ENCODE results near the gene HS3ST5. TPM values are rescaled to one million over a fixed set of nuclear protein-coding genes. Genes with fewer than 3 reads are reported as not detected.

The HS3ST5 gene
- total and polyA plus RNA-seq, 10 donors: not detected

DNA sequence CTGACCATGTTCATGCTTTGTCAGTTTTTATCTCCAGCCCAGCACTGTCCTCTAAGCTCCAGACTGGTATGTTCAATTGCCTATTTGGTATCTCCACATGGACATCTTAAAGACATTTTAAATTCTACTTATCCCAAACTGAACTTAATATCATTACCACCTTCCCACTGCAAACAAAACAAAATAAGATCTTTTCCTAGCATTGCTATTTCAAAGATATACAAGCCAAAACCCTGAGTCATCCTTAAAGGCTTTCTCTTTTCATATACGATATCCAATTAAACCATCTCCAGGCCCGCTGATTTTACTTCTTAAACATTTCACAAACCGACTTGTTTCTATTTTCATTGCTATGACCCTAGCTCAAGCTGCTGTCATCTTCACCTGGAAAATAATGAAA lies 35.1 kb upstream of the HS3ST5 start:
- no peak for TF ChIP-seq POLR2AphosphoS5 (IDR thresholded peaks at IDR 0.05)
- TF ChIP-seq POLR2A (IDR thresholded peaks at IDR 0.05): no peak
- TF ChIP-seq, protein P1, sequence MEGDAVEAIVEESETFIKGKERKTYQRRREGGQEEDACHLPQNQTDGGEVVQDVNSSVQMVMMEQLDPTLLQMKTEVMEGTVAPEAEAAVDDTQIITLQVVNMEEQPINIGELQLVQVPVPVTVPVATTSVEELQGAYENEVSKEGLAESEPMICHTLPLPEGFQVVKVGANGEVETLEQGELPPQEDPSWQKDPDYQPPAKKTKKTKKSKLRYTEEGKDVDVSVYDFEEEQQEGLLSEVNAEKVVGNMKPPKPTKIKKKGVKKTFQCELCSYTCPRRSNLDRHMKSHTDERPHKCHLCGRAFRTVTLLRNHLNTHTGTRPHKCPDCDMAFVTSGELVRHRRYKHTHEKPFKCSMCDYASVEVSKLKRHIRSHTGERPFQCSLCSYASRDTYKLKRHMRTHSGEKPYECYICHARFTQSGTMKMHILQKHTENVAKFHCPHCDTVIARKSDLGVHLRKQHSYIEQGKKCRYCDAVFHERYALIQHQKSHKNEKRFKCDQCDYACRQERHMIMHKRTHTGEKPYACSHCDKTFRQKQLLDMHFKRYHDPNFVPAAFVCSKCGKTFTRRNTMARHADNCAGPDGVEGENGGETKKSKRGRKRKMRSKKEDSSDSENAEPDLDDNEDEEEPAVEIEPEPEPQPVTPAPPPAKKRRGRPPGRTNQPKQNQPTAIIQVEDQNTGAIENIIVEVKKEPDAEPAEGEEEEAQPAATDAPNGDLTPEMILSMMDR (IDR thresholded peaks at IDR 0.05 in 8 of 11, conservative IDR thresholded peaks at IDR 0.05 in 3 of 11): no peak

DNA sequence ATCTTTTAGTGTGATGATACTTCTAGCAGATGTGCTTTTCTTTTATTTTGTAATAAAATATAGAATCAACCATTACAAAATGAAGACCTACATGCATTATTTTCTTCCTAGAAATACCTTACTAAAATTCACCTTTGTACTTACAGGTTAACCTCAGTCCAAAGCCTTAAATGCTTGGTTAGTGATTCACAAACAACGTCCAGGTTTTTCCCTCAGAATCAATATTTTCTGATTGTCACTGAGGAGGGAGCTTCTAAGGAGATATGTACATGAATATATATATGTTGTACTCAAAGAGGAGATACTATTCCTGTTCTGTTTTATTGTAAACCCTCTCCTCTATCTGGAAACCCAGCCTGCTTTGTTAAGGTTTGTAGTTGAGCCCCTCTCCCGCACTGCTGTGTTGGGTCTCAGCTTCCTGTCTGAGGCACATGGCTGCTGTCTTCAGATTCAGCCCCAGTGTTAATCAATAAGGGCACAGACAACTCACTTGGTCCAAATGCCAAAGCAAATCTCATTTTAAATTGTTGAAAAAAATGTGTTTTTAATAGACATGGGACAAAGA lies 33.9 kb upstream of the HS3ST5 start:
- Histone ChIP-seq H3K4me1 (no peaks in the 10 kb centered on the region), H3K27ac (no peak overlapping the region), H3K27me3 (replicated peaks in 1 of 7) (no peaks in the 10 kb centered on the region), H3K36me3 (no peaks in the 10 kb centered on the region), H3K9me3 (no peaks in the 10 kb centered on the region), H3K4me3 (no peak overlapping the region)
- intact Hi-C loops (cut with DNase I; ENCODE audit: low total_unique reads): no loop called here
- WGBS, 5 donors: 30 to 53% (median 42%) methylated on average over 2 of the region's 2 CpGs
- TF ChIP-seq POLR2AphosphoS5 (IDR thresholded peaks at IDR 0.05) (no peak), POLR2A (IDR thresholded peaks at IDR 0.05) (no peak)
- TF ChIP-seq, protein P1 (IDR thresholded peaks at IDR 0.05 in 8 of 11, conservative IDR thresholded peaks at IDR 0.05 in 3 of 11): no peak
- no peak for DNase-seq

More for the DNA sequence above, 35.1 kb upstream of the HS3ST5 start:
- intact Hi-C loops (cut with DNase I; ENCODE audit: low total_unique reads): no loop called here
- Histone ChIP-seq H3K9me3 (no peaks in the 10 kb centered on the region), H3K4me3 (no peak overlapping the region), H3K4me1 (no peaks in the 10 kb centered on the region), H3K27me3 (replicated peaks in 1 of 7) (no peaks in the 10 kb centered on the region), H3K36me3 (no peaks in the 10 kb centered on the region), H3K27ac (no peak overlapping the region)
- no peak for DNase-seq
- WGBS, 5 donors: 89 to 97% (median 93%) methylated on average over 3 of the region's 3 CpGs

DNA sequence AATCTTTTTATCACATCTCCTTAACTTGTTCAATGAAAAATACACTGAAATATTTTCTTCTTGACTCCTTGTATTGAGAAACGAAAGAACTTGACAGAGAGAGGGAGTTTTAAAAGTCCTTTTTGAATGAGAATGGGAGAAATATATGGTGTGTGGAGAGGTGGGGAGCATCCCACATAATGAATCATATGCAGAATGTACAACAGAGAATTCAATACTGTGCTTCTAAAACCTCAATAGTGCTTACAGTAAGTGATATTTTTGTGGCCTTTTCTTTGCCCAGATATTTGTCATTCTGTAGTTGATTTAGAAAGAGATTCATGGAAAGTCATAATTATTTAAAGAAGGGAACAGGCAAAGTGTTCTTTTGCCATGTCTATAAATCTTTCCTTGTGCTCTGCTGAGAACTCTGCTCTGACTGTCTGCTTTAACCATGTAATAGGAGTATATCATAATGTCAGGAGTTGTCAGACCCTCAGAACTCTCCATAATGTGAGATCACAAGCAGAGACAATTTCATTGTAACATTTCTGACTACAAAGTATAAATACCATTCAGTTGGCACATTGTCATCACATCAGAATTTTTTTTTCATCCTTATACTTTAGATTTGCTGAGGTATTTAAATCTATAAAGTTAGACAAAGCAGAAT lies 32.8 kb upstream of the HS3ST5 start:
- H3K4me1 ChIP-seq: no peaks in the 10 kb centered on the region
- no peak for DNase-seq
- no peaks in the 10 kb centered on the region for H3K36me3 ChIP-seq
- no peaks in the 10 kb centered on the region for H3K9me3 ChIP-seq
- intact Hi-C loops (cut with DNase I; ENCODE audit: low total_unique reads): no loop called here
- TF ChIP-seq POLR2A (IDR thresholded peaks at IDR 0.05) (no peak), POLR2AphosphoS5 (IDR thresholded peaks at IDR 0.05) (no peak)
- TF ChIP-seq, protein P1 (IDR thresholded peaks at IDR 0.05 in 8 of 11, conservative IDR thresholded peaks at IDR 0.05 in 3 of 11): no peak
- no peak overlapping the region for H3K27ac ChIP-seq
- no peaks in the 10 kb centered on the region for H3K27me3 ChIP-seq (replicated peaks in 1 of 7)
- 51 to 70% (median 60%) methylated on average over 1 of the region's 1 CpG for WGBS, 5 donors
- H3K4me3 ChIP-seq: no peak overlapping the region

DNA sequence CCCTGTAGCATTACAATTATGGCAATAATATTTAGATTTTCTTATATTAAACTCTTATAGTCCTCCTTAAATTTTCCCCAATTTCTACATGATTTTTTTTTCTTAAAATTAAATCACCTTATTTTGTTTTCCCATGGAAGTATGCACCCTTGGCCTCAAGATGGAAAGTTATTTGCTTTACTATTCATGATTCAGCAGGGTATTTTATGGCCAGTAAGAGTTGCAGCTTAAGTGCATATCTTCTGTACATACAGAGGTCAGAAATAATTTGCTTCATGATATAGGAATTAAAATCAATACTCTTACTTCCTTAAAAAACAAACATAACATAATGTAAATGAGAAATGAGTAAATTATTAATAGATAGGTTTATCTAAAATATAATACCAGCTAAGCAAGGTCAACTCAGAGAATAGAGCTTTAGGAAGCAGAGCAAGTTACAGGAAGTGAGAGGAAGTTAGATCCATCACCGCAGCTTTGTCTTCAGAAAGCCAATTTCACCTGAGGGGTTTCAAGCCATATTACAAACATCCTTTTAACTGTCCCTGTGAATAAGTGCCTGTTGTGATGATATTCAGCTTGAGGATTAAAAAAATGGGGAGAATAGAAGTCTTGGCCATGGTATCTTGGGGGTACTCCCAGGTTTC lies 24.6 kb upstream of the HS3ST5 start:
- intact Hi-C loops (cut with DNase I; ENCODE audit: low total_unique reads): no loop called here
- 56 to 82% (median 72%) methylated on average over 1 of the region's 1 CpG for WGBS, 5 donors
- H3K9me3 ChIP-seq: no peaks in the 10 kb centered on the region
- H3K4me3 ChIP-seq: no peak overlapping the region
- no peaks in the 10 kb centered on the region for H3K27me3 ChIP-seq (replicated peaks in 1 of 7)
- H3K4me1 ChIP-seq: no peaks in the 10 kb centered on the region
- DNase-seq: no peak
- H3K27ac ChIP-seq: no peak overlapping the region
- TF ChIP-seq, protein P1 (IDR thresholded peaks at IDR 0.05 in 8 of 11, conservative IDR thresholded peaks at IDR 0.05 in 3 of 11): no peak
- TF ChIP-seq POLR2AphosphoS5 (IDR thresholded peaks at IDR 0.05): no peak
- no peak for TF ChIP-seq POLR2A (IDR thresholded peaks at IDR 0.05)
- no peaks in the 10 kb centered on the region for H3K36me3 ChIP-seq
